ENCODE data around the gene NELL2.

The NELL2 gene

DNA sequence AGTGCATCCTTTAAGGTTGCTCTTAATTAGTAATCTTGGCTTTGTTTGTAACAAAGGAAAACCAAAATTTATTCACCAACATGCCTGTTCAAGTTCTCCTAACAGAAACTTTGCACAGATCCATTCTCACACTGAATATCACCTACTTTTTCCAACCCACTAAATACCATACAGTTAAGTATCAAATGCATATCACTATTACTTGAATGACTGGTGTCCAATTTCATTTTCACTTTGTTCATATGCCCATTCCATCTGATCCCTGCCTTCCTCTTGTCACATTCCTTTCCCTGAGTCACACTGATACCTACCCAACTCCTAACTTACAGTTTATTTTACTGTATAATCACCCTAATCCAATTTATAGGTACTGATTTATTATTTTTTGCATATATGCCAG is 286.4 kb downstream of the NELL2 start:
- DNase-seq: no peak

DNA sequence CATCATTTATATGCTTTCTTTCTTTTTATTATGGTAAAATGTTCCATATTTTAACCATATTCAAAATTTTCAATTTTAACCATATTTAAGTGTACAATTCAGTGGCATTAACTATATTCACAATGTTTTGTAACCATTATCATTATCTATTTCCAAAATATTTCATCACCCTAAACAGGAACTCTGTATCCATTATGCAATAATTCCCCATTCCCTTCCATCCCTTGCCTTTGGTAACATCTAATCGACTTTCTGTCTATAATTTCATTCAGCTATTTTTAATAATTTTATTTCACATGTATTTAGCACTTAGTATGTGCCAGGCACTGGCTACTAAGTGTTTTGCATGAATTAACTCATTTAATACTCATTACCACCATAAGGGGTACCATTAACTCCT is 287.5 kb downstream of the NELL2 start:
- DNase-seq: no peak

DNA sequence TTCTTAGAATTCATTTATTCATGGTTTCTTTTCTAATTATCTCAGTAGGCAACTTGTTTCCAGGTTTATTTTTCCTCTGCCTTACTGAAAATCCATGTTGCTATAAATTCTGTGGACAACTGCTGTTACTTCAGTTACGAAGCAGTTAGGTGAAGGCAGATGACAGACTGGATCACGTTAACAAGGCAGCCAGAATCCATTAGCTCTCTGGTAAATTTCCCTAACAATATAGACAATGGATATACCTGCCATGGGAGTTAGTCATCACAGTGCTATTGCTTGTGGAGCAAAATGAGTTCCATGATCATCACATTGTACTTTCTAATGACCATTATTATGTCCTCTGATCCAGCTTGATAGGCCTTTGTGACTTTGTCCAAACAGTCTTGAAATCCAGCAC is 291.5 kb downstream of the NELL2 start:
- DNase-seq: no peak

DNA sequence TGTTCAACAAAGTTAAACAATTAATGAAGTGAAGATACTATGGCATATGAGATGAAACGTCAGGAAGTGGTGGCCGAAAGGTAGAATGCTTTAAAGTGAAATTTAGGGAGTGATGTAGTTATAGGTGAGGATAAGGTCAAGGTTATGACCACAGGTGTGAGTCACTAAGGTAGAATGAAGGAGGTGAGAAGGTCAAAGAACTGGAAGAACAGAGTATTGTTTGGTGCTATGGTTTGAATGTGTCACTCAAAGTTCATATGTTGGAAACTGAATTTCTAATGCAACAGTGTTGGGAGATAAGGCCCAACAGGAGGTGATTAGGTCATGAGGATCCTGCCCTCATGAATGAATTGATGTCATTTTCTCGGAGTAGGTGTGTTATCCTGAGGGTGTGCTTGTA is 293.6 kb downstream of the NELL2 start:
- no peak for DNase-seq

DNA sequence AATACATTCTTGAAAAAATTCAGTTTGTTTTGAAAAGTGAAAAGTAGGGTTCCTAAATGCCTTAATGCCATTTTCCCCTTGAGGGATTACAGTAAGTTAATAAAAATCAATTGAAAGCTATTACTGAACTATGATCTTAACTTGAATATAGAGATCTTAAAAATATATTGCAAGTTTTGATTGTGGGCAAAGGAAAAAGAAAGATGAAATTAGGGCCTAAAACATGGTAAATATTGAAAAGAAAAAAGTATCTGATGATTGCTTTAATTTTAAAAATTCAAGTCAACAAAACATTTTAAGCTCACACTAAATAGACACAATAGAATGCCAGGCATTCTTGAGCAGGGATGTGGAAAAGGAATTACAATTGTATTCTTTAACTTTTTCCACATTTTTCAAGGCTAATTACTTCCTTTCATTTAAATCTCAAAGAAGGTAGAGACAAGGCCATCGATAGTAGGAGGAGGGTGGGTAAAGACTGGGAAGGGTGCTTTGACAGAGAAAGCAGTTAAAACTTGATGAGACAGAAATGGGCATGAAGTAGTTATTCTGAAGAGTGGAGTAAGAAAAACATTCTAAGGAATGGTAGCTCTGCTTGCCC is 294.4 kb downstream of the NELL2 start:
- no peak for DNase-seq

DNA sequence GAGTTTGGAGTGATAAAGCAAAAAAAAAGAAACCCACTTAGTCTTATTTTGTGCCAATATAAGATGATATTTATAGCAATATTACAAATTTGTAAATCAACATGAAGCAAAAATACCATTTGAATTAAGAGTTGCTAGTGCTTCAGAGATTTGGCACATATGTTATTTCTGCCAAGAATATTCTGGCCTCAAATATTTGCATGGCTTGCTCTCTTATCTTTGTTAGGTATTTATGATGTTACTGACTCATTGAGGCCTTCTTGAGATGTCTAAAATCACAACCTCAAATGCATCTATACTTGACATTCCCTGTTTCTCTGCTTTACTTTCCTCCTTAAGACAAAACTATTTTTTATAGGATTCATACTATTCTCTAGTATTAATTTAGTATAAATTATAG is 301.5 kb downstream of the NELL2 start:
- no peak for DNase-seq

DNA sequence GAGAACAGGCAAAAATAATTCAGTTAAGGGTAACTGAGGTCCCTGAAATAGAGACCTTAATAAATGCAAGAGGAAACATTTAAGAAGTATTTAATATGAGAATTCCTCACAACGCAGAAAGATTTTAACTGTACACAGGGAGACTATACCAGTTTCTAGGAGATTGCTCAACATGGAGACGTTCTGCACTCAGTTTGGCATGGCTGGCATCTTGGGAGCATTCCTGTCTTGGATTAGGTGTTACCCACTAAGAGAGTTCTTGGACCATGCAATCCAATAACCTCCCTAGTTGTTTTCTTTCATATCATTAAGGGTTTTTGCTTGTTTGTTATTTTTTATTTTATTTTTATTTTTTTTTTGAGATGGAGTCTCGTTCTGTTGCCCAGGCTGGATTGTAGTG is 302.4 kb downstream of the NELL2 start:
- DNase-seq: no peak

DNA sequence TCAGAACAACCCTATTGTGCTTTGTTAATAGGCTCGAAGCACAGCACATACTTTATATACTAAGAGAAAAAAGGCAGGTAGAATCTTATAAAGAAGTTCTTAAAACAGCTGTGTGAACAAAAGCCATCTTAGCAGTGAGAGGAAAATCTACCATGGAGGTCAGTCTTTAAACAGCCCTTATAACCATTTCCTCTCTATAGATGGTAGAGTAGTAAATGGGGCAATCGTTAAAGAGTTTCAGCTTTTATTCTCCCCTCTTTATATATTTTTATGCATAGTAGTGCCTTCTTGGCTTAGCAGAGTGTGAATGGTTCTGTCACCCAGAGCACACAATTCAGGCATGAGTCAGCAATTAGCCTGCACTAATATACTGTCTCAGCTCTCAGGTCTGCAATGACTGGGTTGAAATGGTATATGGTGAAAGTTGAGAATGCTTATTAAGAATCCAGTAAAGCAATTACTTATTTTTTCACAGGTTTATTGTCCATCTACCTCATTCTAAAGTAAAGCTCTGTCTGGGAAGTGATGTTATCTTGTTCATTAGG is 305.0 kb downstream of the NELL2 start:
- DNase-seq: no peak

DNA sequence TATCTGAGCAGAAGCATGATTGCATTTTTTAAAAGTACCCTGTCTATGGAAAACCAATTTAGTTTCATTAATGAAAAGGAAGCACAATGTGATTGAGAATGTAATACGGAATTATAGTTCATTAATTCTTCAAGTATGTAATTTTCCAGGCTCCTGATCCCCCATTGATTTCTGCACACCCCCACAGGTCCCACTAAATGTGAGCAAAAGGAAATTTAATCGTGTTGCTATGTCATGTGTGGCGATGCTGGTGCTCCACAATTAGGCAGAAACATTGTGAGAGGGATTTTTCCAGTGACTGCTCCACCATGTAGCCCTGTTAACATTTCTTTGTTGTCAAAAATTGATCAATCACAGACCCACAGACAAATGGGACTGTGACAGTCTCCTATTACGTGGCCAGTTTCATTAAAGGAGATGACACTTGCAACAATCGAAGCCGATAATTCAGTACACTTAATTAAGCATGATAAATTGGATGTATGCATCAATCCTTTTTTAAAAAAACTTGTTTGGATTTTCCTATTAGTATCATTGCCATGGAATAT is 306.0 kb downstream of the NELL2 start:
- no peak for DNase-seq

DNA sequence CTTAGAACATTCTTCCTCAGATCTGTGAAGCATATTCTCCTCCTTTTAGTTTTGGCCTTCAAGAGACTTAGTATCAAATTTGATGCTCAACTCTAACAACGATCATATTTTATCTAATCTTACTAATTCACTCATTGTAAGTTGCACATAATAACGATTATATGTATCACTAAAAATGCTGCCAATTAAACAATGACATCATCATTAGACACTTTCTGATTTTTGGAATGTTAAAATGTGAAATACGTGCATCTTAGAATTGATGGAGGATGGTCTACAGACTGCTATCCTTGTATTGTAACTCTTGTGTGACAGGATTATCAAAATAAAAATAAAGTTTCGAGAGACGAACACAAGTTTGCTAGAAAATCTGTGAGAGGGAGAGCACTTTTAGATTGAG is 311.0 kb downstream of the NELL2 start:
- no peak for DNase-seq

DNA sequence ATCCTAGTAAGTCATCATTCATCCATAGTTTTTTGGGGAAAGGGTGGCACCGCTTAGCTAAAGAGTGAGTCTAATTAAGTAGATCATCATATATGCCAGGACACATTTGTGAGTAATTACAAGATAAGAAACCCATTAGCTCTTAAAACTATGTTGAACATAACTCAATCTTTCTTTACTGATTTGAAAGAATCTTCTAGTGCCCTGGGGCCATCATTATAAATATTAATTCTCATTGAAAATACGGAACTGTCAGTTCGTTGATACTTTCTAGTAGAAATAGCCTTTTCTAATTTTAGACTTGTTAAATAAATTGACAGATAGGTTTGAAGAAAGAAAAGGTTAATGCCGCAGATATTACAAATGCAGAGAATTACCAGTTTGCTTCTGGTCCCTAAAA is 312.6 kb downstream of the NELL2 start:
- no peak for DNase-seq

DNA sequence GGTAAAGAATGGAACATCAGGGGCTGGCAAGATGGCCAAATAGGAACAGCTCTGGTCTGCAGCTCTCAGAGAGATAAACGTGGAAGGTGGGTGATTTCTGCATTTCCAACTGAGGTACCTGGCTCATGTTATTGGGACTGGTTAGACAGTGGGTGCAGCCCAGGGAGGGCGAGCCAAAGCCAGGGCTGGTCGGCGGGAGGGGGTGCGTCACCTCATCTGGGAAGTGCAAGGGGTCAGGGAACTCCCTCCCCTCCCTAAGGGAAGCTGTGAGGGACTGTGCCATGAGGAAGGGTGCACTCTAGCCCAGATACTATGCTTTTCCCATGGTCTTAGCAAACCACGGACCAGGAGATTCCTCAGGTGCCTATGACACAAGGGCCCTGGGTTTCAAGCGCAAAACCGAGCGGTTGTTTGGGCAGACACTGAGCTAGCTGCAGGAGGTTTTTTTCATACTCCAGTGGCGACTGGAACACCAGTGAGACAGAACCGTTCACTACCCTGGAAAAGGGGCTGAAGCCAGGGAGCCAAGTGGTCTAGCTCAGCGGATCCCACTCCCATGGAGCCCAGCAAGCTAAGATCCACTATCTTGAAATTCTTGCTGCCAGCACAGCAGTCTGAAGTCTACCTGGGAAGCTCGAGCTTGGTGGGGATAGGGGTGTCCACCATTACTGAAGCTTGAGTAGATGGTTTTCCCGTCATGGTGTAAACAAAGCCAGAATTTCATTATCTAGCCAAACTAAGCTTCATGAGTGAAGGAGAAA is 317.6 kb downstream of the NELL2 start:
- DNase-seq: no peak

DNA sequence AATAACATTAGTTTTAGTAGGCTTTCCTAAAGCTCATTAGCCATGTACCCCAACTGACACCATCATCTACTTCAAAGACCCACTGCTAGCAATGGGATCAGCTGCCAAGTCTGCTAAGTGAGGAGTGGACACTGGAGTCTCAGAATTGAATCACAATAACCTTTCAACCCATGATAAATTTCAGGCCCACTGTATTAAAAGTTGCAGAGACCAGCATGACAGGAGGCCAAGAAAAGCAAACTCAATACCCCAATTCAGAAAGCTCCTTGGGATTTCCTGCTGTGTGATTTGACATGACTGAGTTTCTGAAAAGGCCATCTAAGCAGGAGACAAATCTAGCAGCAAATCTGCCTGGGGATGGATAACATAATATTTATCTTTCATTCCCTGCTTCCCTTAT is 320.7 kb downstream of the NELL2 start:
- no peak for DNase-seq

DNA sequence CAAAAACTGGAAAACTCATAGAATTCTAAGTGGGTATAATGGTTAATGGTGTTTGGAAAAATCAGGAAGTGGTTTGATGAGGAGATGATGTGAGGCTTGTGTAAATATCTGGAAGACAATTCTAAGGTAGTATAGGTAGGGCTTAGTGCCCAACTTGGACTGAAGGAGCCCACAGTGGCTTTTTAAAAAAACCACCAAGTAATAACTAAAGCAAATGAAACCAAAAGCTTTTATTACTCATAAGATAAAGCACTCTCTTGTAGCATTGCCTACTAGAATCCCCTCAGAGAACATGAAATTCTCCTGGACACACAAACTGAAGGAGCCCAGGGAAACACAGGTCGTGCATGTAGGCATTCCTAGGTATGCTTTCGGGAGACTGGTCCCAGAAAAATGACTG is 324.5 kb downstream of the NELL2 start:
- no peak for DNase-seq

DNA sequence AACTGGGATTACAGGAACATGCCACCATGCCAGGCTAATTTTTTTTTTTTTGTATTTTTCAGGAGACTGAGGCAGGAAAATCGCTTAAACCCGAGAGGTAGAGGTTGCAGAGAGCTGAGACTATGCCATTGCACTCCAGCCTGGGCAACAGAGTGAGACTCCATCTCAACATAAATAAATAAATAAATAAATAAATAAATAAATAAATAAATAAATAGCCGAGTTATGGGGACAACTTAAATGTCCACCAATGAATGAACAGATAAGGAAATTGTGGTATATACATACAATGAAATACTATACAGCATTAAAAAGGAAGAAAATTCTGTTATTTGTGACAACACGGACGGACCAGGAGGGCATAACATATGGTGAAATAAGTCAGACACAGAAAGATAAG is 325.7 kb downstream of the NELL2 start:
- DNase-seq: no peak

DNA sequence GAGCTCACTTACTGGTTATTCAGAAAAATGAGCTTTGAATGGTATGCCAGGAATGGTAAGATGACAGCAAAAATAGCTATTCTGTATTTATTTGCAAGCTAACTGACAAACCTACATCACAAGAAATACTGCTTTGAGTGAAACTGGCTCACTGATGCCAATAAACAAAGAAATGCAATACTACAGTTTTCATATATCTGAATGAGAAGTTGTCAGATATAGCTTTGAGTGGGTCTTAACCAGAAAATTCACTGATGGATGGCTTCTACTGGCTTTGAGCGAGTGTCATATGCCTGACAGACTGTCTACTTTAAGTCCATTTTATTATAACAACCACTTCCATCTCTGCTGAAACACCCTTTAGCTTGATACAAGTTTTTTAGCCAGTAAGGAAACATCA is 330.1 kb downstream of the NELL2 start:
- DNase-seq: no peak

DNA sequence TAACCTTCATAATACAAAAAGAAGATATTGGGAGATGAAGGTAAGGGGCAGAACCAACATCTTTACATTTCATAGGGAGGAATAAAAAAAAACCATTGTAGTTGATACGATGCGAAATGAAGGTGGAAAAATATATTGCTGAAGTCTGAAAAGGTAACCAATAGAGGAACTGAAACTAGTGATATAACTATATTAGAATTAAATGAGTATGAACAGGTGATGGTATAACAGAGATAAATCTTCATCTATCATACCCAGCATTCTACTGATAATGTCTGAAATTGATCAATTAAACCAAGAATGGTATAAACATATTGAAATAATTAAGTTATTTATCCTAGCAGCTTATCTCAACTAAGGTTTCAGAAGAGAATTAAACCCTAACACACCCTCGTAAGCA is 332.1 kb downstream of the NELL2 start:
- DNase-seq: no peak

DNA sequence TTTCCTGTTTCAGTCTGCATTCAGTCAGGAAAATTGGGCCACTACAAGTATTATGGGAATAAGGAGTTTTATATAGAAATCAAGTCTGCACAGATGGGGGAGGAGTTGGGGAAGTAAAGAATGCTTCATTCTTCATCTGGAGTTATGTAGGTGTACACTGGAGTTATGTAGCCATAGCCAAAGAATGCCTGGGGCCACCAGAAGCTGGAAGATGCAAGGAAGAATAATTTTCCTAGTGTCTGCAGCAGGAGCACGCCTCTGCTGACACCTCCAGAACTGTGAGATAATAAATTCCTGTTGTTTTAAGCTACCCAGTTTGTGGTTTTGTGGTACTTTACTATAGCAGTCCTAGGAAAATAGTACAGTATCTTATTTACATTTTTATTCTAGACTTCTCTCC is 333.4 kb downstream of the NELL2 start:
- DNase-seq: no peak

DNA sequence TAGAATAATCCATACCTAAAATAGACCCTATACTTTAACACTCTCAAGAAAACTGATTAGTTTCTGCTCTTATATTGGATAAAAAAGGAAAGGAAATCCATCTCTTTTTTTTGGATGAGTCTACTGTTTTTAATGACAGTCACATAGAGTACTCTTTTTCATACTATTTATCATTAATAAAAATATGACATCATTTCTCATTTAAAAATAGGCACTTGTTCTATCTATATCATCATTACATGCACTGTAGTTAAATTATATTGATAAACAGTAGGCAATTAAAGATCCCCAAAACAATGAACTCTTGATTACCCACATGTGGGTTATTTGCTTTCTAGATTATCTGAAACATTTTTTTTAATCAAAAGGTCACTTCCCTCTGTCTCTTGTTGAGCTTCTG is 338.8 kb downstream of the NELL2 start:
- DNase-seq: no peak

DNA sequence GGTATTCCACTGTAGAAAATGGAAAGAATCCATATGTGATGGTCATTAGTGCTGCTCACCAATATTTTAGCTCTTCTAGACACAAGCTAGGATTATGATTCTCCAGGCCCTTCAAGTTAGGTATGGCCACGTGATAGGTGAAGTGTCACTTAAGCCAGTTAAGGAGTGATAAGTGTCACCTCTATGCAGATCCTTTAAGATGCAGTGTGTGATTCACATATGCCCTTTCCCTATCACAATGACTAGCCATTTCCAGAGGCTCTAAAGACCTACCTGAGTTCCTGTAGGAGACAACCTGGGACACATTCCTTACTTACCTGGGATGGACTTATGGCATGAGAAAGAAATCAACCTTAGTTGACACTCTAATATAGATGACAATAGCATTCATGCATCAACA is 343.2 kb downstream of the NELL2 start:
- DNase-seq: no peak

DNA sequence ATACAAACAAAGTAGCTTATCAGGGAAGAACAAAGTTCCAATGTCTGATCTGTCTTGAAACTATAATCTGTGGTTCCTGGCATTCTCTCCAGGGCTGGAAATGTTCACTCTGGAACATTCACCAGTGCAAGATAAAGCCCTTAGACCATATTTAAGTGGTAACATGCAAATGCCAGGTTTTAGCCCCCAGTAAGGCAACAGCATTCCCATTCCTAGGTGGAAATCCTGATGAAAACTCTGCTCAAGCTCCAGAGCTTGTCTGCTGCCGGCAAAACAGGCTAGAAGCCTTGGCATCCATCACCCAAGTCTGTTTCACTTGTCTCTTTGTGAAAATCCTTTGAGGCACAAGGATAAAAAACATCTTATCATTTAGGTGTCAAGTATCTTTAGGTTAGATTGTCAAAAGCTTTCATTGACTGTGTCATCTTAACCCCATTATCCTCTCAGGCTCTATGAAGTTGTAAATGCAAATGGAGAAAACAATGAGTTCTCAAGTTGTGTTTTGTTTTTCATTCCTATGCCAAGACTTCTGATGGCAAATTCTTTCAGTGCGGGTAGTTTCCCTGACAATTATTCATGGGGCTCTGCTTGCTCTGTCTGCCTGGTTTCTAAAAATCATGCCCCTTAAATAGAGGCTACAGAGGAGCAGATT is 344.7 kb downstream of the NELL2 start:
- DNase-seq: no peak

DNA sequence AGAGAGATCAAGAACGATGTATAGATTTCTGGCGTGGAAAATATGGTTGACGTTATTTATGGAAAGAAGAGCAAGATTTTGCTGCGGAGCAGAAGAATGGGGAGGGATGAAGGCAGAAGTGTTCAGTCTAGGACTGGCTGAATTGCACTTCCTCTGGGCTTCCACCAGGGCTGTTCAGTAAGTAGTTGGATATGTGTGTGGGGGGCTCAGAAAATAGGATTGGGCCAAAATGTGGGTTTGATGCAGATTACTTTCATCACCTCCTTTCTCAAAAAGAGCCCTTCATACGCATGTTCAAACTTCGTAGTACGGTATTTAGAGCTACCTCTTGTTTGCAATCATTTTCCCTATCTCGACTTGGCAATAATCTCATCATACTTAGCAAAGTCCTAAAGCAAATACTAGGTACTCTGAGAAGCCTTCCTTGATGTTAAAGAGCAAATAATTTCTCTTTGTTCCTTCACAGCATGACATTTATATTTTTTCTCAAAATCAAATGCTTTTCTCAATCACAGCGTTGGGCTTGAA is 349.4 kb downstream of the NELL2 start:
- no peak for DNase-seq

DNA sequence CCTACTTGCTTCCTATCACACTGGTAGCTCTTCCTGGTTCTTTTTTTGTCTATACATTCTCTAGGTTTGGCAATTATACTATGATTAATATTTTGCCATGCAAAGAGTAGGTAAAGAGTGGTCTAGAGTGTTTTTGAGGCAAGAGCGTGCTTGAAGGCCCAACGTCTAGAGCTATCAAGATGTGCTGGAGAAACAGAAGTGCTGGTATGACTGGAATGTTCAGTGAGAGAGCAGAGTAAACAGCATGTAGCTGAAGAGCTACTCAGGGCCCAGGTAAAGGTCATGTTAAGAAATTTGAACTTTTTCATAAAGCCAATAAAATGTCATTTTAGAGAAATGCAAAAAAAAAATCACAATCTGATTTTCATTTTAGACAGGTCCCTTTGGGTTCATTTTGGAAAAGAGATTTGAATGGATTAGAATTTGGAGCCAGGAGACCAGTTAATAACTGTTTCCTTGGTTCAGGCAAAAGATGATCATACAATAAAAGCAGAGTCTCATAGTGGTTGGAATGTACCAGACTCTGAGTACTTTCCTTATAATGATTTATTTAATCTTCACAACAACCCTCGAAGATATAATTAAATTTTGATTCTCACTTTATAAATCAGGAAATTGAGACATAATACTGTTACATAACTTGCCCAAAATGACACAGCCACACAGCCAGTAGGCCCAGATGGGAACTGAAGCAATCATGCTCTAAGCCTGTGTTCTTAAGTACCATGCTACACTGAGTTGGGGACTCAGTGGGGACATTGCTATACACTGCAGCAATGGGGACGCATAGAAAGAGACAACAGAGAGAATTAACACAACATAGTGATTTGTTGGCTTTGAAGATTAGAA is 350.1 kb downstream of the NELL2 start:
- DNase-seq: no peak
